Stimulated activated CD8-positive, alpha-beta memory T cell treated with anti-CD3 and anti-CD28 coated beads, Interleukin-15, amount 100 ng/mL, for 48 hours (primary cell): ENCODE measurements around the gene SORBS1.

Source experiments
- DNase-seq, 2 donors: peaks; one replicate each; pipeline ENCODE4 v3.0.0-alpha.2; 2020; ENCODE audit warnings: low read depth in 2 of 2

Gene SORBS1

GRCh38 chr10:95408983-95409873 lies 151.9 kb downstream of the SORBS1 start:
- no peak for DNase-seq

- DNase-seq = no peak
Observed at GRCh38 chr10:95408148-95408960, 152.8 kb downstream of the SORBS1 start.

GRCh38 chr10:95407546-95407945 lies 153.6 kb downstream of the SORBS1 start:
- DNase-seq = no peak

GRCh38 chr10:95406651-95407280 lies 154.4 kb downstream of the SORBS1 start:
- DNase-seq = no peak

GRCh38 chr10:95405655-95406054 lies 155.5 kb downstream of the SORBS1 start:
- DNase-seq = no peak

- DNase-seq = no peak
Observed at GRCh38 chr10:95404864-95405263, 156.3 kb downstream of the SORBS1 start.

- no peak for DNase-seq
Observed at GRCh38 chr10:95404462-95404858, 156.7 kb downstream of the SORBS1 start.

GRCh38 chr10:95403700-95404461 lies 157.3 kb downstream of the SORBS1 start:
- DNase-seq = no peak

- DNase-seq = no peak
Observed at GRCh38 chr10:95401704-95402469, 159.3 kb downstream of the SORBS1 start.

GRCh38 chr10:95400787-95401186 lies 160.4 kb downstream of the SORBS1 start:
- DNase-seq = no peak

GRCh38 chr10:95399183-95399582 lies 162.0 kb downstream of the SORBS1 start:
- DNase-seq = no peak

GRCh38 chr10:95397747-95398146 lies 163.4 kb downstream of the SORBS1 start:
- no peak for DNase-seq

- no peak for DNase-seq
Observed at GRCh38 chr10:95395947-95396449, 165.2 kb downstream of the SORBS1 start.

GRCh38 chr10:95394161-95394880 lies 166.8 kb downstream of the SORBS1 start:
- DNase-seq = peak; percentile 10 to 16

GRCh38 chr10:95392681-95393164 lies 168.4 kb downstream of the SORBS1 start:
- DNase-seq = no peak

- no peak for DNase-seq
Observed at GRCh38 chr10:95392217-95392584, 169.0 kb downstream of the SORBS1 start.

GRCh38 chr10:95391581-95392216 lies 169.5 kb downstream of the SORBS1 start:
- no peak for DNase-seq

GRCh38 chr10:95391164-95391563 lies 170.0 kb downstream of the SORBS1 start:
- no peak for DNase-seq

GRCh38 chr10:95389982-95390381 lies 171.2 kb downstream of the SORBS1 start:
- no peak for DNase-seq
